HG03097 (cell line): ENCODE results near the gene GIPC3.

Experiments
- ATAC-seq: cut with Tn5 transposase; IDR thresholded peaks from one replicate; pipeline ENCODE4 v1.9.1; 2021; ENCODE audit not compliant: unreplicated experiment, low FRiP score

Gene GIPC3

DNA sequence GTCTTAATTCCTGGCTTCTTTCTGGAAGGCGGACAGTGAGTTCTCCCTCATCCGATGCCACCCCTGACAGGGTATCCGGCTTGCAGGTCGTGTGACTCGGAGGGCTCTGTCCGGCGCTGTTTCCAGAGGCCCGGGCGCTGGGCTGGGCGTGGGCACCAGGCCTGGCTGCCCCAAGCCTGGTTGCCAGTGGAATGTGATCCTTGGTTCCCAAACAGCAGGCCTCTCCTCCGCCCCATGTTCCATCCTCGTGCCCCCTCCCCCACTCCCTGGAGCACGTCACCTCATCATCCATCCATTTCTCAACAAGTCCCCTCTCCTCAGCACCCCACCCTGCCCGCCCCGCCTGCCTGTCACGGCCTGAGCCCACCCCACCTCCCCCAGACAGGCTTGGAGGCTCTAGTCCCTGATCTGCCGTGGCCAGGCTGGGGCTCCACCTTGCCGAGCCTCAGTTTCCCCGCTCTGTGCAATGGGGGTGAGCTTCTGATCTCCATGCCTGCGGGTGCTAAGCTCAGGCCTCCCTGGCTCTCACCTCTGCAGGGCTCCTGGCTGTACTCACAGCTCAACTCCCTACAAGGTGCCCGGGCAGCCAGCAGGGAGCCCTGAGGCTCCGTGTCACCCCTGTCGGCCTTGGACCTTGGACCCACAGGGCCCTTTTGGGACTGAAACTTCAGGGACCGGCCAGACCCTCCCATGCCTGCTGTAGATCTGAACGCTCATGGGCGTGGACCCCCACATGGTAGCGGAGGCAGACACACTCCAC lies 19.1 kb downstream of the GIPC3 start:
- no peak for ATAC-seq

DNA sequence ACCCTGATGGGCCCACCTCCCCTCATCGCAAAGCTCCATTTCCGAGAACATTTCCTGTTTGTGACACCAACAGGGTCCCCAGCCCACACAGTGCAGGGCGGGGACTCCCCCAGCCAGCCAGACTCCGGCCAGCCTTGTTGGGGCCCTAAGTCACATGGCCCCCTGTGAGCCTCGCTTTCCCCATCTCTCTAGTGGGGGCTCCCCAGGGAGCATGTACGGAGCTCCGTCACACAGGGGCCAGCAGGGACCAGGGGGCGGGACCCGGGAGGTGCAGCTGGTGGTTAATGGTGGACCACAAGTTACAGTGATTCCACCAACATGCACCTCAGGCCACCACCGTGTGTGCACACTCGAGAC lies 19.7 kb downstream of the GIPC3 start:
- ATAC-seq = no peak

DNA sequence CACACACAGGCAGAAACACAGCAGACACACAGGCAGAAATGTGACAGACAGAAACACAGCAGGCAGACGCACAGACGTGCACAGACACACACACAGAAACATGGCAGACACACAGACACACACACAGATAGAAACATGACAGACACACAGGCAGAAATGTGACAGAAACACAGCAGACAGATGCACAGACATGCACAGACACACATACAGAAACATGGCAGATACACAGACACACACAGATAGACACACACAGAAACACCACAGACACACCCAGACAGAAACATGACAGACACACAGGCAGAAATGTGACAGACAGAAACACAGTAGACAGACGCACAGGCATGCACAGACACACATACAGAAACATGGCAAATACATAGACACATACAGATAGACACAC lies 20.1 kb downstream of the GIPC3 start:
- ATAC-seq = no peak

DNA sequence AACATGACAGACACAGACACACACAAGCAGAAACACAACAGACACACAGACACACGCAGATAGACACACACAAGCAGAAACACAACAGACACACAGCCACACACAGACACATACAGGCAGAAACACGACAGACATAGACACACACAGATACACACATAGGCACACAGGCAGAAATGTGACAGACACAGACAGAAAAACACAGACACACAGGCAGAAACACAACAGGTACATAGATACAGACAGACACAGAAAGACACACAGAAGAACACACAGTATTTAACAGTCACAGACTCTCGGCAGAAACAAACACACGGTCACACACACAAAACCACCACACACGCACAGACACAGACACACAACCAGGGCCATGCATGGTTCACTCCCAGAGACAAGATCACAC lies 20.5 kb downstream of the GIPC3 start:
- ATAC-seq = no peak

DNA sequence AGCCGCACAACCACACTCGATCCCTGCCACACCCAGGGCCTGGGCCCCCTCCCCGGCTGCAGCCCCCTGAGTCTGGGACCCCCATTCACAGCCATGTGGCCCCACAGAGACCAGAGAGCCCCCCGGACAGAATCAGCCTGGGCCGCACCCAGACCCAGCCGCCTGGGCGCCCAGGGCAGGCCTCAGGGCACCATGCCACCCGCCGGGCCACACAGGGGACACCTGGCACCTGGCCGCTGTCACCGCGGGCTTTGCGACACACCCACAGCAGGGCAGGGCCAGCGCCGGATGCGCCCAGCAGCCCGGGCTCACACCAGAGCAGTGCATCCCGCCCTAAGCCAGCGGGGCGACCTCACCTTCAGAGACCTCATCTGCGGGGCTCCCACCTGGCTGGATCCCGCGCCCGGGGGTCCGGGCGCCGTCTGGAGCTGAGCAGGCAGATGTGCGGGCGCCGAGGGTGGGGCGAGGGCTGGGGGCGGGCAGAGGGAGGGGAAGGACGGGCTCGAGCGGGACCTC lies 21.0 kb downstream of the GIPC3 start:
- no peak for ATAC-seq

DNA sequence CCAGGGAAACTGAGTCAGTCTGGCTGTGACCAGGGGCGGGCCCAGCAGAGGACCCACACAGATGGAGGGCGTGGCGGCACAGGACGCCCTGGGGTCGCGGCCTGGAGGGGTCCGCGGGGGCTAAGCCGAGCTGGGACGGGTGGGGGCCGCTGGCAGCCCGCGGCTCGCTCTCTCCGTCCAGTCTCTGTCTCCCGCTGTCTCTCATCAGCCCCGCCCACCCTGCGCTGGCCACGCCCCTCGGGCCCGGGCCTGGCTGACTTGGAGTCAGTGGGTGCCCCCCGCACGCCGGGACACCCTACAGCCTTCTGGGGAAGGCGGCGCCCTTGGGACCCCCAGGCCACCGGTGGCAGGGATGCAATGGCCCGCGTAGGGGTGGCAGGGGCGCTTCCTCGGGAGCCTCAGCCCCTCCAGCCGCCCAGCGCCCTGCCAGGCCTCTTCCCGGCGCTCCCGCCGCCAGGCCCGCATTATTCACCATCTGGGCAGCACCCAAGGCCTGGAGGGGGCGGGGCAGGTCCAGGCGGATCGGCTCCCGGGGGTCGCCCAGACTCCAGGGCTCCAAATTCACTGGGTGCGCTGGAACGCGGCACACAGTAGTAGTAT lies 21.5 kb downstream of the GIPC3 start, which contains the start of gene TBXA2R:
Gene TBXA2R, minus strand, starts transcription at position 186 of the 600 bp plus-strand sequence. CDS start 6,241 bp downstream, outside the sequence.
- no peak for ATAC-seq

DNA sequence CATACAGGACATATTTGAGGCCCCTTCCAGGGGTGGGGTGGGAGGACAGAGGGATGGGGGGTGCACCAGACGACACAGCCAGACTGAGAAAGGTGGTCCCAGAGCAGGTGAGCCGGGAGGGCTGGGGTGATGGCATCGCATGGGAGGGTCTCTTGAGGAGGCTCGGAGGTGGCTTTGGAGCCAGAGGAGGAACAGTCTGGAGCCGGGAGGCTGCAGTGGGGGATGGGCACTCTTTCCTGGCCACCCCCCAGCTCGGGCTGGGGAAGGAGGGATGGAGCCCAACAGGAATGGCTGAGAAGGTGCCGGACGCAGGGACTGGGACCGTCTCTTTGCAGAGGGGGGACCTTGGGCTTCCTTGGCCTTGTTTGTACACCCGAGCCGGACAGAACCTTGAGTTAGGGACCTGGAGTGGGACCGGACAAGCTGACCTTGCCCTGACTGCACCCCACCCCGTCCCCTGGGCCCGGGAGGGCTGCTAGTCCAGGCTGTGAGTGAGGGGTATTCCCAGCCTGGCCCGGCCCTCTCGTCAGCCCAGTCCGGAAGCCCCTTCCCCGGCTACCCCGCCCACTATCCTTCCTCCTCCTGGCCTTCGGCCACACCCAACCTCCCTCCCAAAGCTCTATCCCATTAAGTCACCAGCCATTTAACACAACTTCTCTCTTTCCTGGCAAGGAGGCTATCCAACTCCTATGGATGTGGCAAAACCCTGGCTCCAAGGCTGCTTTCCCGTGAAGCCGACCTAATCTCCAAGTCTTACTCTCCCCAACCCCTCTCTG lies 22.2 kb downstream of the GIPC3 start:
- ATAC-seq = no peak

DNA sequence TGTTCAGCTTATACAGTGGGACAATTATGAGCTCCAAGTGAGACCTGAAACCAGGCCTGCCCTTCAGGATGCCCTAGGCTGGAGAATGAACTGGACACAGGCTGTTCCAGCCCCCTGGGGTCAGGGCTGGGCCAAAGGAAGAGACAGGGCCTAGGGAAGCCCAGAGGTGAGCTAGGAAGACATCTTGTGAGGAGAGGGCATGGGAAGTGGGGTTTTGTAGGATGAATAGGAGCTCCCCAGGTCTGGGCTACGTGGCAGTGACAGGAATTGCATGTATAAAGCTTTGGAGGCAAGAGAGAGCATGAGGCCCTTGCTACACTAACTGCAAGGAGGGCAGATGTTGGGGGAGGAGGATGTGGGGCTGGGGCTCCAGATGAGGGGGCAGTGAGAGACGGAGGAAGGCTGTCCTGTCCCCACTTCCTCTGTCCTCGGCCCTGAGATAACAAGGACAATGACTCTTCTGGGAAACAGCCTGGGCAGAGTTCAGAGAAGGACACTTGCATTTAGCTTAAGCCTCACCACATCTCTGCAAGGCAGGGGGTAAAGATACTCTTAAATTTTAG lies 22.9 kb downstream of the GIPC3 start:
- ATAC-seq = no peak

DNA sequence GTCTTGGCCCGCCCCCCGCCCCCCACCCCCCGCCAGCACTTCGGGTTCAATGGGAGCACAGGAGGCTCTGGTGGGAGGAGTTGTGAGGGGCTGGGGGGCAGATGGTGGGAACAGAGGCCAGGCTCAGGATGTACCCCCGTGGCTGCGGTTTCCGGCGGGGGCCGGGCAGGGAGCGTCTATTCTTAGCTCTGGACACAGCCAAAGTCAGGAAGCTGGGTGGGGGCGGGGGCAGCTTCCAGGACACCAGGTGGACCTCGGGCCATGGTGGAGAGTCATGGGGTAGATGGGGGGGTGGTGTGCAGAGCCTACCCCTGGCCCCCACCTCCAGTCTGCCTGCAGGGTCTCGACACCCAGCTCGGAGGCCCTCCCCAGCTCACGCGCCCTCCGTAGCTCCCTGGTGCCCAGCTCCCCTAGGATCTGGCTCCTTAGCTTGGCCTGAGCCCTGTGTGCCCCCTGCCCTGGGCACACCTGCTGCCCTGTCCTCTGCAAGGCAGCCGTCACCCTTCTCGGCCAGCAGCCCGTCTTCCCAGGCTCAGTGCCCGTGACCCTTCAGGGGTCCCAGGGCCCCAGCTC lies 23.6 kb downstream of the GIPC3 start:
- no peak for ATAC-seq

DNA sequence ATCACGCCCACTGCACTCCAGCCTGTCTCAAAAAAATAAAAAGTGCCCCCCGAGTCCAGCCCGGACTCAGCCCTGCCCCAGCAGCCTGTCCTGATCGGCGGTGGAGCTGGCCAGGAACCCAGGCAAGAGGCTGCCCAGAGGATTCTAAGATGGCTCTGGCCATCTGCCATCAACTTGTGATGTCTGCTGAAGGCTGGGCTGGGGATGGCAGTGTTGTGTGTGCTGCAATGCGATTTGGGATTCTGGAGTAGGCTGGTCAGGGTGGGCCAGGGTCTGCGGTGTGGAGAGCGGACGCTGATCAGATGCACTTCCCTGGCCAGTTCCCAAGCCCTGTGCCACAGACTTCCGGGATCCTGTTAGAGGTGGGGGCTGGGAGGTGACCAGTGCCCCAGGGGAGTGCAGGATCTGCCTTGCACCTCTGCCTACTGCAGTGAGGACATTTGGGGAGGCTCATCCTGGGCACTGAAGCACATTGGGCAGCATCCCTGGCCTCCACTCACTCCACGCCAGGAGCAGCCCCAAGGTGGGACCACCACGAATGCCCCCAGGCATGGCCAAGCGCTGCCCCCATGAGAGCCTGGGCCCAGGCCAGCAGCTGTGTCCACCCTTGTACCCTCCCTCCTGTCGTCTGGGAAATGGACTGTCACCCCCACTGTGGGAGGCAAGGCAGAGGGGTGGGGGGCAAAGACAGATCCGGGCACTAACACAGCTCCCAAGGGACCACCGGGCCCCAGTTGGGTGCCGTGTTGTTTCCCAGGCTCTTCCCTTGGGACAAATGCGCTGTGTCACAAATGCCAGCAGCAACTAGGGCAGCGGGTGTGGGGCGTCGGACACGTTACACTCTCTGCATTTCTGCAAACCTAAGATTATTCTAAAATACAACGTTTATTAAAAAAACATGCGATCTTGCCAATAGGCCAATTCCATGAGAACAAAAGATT lies 24.8 kb downstream of the GIPC3 start:
- no peak for ATAC-seq

DNA sequence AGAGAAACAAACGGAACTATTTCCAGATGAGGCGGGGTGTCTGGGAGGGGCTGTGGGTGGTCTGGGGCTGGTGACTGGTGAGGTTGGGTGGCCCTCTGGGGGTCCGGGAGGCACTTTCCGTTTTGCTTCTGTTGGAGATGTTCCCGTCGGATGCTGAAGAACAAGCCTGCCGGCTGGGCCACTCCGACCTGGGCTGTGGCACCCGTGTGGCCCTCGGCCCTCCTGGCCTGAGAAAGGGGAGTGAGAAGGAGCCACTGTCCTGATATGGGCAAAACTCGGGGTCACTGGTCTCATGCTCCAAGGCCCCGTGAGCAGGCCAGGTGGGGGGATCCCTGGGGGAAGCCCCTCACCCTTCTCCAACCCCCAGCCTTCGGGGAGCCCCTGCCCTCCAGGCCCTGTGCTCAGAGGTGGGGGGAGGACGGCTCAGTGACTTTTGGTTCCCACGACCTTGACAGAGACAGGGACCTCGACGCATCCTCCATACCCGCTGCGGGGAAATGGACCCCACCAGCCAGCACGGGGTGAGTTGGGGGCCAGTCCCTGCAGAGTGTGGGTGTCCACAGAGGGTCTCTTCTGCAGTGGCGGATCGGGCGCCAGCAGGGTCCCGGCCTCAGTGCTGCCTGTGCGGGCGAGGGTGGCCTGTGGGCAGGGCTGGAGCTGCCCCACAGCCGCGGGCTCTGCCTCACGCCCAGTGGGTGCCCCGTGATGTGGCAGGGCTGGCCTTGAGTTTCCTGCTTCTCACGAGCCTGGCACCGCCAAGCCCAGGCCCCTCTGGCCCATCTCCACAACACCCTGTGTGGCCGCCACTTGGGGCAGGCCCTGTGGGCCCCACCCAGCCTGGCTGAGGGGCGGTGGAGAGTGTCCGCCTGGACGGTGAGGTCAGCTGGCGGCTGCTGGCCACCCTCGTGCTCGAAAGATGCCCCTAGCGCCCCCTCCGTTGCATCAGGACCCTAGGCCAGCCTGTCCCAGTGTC lies 25.8 kb downstream of the GIPC3 start:
- no peak for ATAC-seq

DNA sequence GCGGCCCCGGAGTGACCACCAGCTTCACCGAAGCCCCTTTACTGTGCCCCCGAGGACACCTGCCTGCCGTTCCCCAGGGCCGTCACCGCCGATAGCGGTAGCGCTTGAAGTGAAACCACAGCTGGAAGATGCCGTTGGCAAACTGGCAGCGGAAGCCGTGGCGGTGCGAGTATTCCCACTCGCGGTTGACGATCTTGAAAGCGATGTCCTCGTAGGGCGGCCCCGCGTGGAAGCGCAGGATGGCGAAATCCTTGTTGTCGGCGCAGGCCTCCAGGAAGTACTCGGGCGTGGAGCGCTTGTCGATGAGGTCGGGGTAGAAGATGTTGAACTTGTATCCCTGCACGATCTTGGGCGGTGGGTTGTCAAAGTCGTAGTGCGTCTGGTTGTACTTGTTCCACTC lies 26.6 kb downstream of the GIPC3 start:
- no peak for ATAC-seq

DNA sequence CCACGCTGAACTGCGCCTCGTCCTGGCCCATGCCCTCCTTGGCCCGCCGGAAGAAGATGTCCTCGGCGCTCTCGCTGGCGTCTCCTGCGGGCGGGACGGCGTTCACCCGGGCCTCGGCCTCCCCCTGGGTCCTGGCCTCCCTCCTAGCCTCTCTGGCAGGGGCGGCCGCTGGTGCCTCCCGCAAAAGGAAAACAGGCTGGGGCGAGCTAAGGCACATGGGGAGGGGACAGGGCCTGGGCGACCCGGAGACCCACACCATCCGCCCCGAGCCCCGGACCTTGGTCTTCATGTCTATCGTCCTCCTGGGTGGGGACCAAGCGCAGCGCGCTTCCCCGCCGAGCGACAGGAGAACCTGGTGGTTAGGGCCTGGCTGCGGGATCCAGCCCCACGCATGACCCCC lies 27.1 kb downstream of the GIPC3 start:
- ATAC-seq = no peak

DNA sequence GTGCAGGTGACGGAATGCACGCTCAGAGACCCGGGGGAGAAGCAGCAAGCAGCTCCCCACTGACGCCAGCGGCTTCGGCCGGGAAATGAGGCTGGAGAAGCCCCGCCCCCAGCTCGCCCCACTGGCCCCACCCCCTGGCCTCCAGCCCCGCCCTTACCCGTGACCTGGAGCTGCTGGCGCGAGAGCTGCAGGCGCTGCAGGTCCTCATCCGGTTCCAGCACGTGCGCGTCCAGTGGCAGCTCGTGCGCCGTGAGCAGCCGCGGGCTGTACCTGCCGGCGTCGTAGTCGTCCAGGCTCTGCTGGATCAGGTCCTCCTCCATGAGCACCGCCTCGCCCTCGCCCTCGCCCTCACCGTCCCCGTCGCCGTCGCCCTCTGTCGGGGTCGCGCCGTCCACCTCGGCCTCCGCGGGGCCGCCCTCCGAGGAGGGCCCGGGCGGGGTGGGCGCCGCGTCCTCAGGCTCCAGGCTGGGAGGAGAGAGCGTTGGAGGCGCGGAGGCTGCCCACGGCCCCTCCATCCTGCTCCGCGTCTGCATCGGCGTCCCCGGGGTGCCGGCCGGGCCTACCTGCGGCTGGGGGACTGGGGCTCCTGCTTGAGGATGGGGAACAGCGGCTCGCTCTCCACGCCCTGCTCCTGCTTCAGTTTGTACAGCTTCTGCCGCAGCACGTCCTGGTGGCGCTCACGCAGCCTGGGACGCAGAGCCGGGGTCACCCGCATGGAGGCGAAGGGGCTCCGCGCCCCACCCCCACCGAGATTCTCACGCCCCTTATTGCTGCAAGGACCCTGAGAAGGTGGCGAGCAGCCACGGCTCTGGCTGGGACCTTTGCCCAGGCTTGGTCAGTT lies 27.8 kb downstream of the GIPC3 start:
- no peak for ATAC-seq

DNA sequence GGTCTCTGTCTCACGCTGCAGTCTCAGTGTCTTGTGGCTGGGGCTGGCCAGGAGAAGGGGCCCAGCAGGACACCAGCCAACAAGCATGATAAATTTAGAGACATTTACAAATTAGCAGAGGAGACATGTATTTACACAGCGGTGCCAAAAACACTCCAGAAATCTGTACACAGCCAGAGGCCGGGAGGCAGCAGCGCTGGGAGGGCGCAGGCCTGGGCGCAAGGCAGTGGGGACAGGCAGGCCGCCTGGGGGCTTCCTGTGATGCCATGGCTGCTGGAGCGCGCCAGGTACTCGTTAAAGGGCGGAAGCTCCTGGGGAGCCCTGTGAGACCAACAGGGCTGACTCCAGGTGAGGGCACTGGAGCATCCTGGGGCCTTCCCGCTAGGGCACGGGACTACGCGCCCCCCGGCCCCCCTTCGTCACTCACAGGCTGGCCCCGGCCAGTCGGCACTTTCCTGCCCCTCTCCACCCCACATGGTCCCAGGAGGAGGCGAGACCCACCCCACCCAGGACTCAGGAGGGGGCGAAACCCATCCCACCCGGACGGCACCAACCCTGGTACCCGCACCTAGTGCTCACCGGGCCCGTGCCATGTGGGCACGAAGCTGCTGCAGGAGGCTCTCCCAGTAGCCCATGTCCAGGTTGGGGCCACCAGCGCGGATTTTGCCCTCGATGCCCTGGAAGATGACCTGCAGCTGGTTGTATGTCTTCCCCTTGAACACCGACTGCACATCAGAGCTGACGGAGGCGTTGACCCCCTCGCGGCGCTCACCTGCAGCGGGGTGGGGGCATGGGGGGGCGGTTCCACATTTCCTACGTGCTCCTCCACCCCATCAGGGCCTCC lies 28.8 kb downstream of the GIPC3 start:
- no peak for ATAC-seq

DNA sequence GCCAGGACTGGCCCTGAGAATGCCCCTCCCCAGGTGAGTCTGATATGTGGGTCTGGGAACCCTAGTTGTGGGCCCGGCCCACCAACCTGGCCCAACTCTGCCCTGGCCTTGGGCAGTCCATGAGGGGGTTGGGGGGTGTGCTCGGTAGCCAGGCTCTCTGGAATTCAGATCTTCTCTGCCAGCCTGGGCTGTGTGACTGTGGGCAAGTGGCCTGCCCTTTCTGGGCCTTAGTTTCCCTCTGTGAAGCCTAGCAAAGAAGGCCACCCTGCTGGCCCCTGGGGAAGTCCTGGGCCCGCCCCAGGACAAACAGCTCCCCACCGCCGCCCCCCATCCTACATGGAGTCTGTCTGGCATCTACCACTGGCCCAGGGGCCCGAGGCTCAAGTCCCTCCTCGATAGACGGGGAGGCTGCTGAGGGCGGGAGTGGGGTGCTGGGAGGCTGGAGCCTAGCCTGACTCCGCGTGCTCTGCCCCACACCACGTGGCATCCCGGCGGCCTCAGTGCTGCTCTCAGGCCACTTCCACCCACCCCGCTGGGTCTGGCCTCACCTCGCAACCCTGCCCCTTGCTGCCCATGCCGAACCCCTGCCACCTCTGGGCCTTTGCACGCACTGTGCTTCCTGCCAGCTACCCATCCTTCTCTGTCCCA lies 29.7 kb downstream of the GIPC3 start:
- ATAC-seq = no peak
